GM23338 (cell line): ENCODE data around the gene RAB11A.

ENCODE experiments used
- CREB1 ChIP-seq: fragments of 250-450 bp; sonication (Bioruptor Pico); IDR thresholded peaks from 2 replicates; pipeline ENCODE4 v1.5.0; 2020; ENCODE audit warnings: low read depth, mild to moderate bottlenecking, moderate library complexity
- CTCF ChIP-seq, 2 experiments: fragments of 200-600 bp in 1 of 2; sonication (generic) in 1 of 2; conservative IDR thresholded peaks; 2 replicates each; pipeline versions ENCODE4 v1.5.1 to v1.6.1; 2016 to 2017; ENCODE audit warnings: antibody characterized with exemption in 2 of 2, low read depth in 2 of 2, mild to moderate bottlenecking in 2 of 2, moderate library complexity in 1 of 2
- ETS1 ChIP-seq: IDR thresholded peaks from 2 replicates; pipeline ENCODE4 v1.6.1; 2016; ENCODE audit warnings: antibody characterized with exemption
- EZH2 ChIP-seq: fragments of 200-600 bp; sonication (generic); IDR thresholded peaks from one replicate; pipeline ENCODE4 v1.8.0; 2017; ENCODE audit warnings: antibody characterized with exemption, mild to moderate bottlenecking, low read depth; ENCODE audit not compliant: unreplicated experiment
- EZH2phosphoT487 ChIP-seq: fragments of 200-600 bp; sonication (generic); IDR thresholded peaks from one replicate; pipeline ENCODE4 v1.8.1; 2018; ENCODE audit warnings: antibody characterized with exemption; ENCODE audit not compliant: unreplicated experiment
- JUNB ChIP-seq: IDR thresholded peaks from one replicate; pipeline ENCODE4 v1.6.1; 2016; ENCODE audit warnings: antibody characterized with exemption; ENCODE audit not compliant: unreplicated experiment
- NANOG ChIP-seq: IDR thresholded peaks from 2 replicates; pipeline ENCODE4 v1.6.1; 2016; ENCODE audit warnings: antibody characterized with exemption, borderline replicate concordance
- POLR2AphosphoS5 ChIP-seq: IDR thresholded peaks from 2 replicates; pipeline ENCODE4 v1.6.1; 2016; ENCODE audit warnings: antibody characterized with exemption, low read depth
- STAT1 ChIP-seq: IDR thresholded peaks from one replicate; pipeline ENCODE4 v1.6.1; 2016; ENCODE audit warnings: antibody characterized with exemption; ENCODE audit not compliant: unreplicated experiment
- ZNF114 ChIP-seq: fragments of 250-450 bp; sonication (Bioruptor Pico); IDR thresholded peaks from 2 replicates; pipeline ENCODE4 v1.5.0; 2020; ENCODE audit warnings: mild to moderate bottlenecking, moderate library complexity
- ZNF462 ChIP-seq: fragments of 250-450 bp; sonication (Bioruptor Pico); IDR thresholded peaks from 2 replicates; pipeline ENCODE4 v1.5.0; 2020; ENCODE audit warnings: mild to moderate bottlenecking, moderate library complexity
- TF ChIP-seq, protein P1 (sequence below): IDR thresholded peaks from one replicate; pipeline ENCODE4 v1.6.1; 2018; ENCODE audit warnings: antibody characterized with exemption; ENCODE audit not compliant: unreplicated experiment

DNA sequence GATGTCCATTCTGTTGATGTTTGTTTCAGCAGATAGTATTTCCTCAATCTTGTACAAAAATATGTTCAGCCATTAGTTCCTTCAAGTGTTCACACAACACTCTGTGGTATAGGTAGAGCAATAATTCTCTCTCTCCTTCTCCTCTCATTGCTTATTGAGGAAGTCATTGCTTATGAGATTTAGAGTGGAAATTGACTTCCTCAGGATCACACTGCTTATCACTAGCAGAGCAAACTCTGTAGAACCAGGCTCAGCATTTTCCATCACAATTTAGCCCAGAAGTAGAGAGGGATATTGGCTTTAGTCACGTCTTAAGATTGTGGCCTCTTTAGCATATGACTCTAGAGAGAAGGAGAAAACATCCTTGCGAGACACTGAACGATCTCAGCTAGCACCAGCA lies 31.2 kb downstream of the RAB11A start:
- no peak for TF ChIP-seq CTCF (conservative IDR thresholded peaks at IDR 0.05; ENCODE audit: low read depth in 2 of 2)
- no peak for TF ChIP-seq EZH2
- no peak for TF ChIP-seq EZH2phosphoT487
- TF ChIP-seq ZNF462 (CRISPR knock-in tag): no peak
- TF ChIP-seq ETS1: no peak
- TF ChIP-seq, protein P1, sequence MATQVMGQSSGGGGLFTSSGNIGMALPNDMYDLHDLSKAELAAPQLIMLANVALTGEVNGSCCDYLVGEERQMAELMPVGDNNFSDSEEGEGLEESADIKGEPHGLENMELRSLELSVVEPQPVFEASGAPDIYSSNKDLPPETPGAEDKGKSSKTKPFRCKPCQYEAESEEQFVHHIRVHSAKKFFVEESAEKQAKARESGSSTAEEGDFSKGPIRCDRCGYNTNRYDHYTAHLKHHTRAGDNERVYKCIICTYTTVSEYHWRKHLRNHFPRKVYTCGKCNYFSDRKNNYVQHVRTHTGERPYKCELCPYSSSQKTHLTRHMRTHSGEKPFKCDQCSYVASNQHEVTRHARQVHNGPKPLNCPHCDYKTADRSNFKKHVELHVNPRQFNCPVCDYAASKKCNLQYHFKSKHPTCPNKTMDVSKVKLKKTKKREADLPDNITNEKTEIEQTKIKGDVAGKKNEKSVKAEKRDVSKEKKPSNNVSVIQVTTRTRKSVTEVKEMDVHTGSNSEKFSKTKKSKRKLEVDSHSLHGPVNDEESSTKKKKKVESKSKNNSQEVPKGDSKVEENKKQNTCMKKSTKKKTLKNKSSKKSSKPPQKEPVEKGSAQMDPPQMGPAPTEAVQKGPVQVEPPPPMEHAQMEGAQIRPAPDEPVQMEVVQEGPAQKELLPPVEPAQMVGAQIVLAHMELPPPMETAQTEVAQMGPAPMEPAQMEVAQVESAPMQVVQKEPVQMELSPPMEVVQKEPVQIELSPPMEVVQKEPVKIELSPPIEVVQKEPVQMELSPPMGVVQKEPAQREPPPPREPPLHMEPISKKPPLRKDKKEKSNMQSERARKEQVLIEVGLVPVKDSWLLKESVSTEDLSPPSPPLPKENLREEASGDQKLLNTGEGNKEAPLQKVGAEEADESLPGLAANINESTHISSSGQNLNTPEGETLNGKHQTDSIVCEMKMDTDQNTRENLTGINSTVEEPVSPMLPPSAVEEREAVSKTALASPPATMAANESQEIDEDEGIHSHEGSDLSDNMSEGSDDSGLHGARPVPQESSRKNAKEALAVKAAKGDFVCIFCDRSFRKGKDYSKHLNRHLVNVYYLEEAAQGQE: no peak
- no peak for TF ChIP-seq POLR2AphosphoS5
- no peak for TF ChIP-seq JUNB
- no peak for TF ChIP-seq NANOG
- no peak for TF ChIP-seq CREB1 (CRISPR knock-in tag)
- TF ChIP-seq STAT1: no peak
- no peak for TF ChIP-seq ZNF114 (CRISPR knock-in tag)
